K562 (cell line): Measurements from ENCODE around the gene BRAF. TPM values are rescaled to one million over a fixed set of nuclear protein-coding genes. Genes with fewer than 3 reads are reported as not detected.

Experiments
- CTBP1 ChIP-seq: fragments of 450-650 bp; IDR thresholded peaks from 2 replicates; pipeline ENCODE4 v1.6.1; 2016; ENCODE audit warnings: borderline replicate concordance
- ETV1 ChIP-seq: fragments of 450-650 bp; conservative IDR thresholded peaks from 2 replicates; pipeline ENCODE4 v1.6.1; 2016; ENCODE audit warnings: missing genetic modification characterization, control low read depth, low read depth, missing compliant biosample characterization
- GTF2F1 ChIP-seq: IDR thresholded peaks from 2 replicates; pipeline ENCODE4 v1.6.1; 2011; ENCODE audit warnings: low read depth, low read length, improper control_type of control experiment
- HDAC1 ChIP-seq, 2 experiments: fragments of 450-650 bp; IDR thresholded peaks; 2 replicates each; pipeline ENCODE4 v1.6.1; 2016 to 2017; ENCODE audit warnings: inconsistent platforms in 1 of 2, mild to moderate bottlenecking in 1 of 2, moderate library complexity in 1 of 2
- HMG20A ChIP-seq: fragments of 450-650 bp; formaldehyde crosslinking; conservative IDR thresholded peaks from 2 replicates; pipeline ENCODE4 v1.4.0; 2020; ENCODE audit warnings: mild to moderate bottlenecking, mixed read lengths
- KHSRP ChIP-seq: fragments of 450-650 bp; IDR thresholded peaks from 2 replicates; pipeline ENCODE4 v1.6.1; 2017
- NFIC ChIP-seq: fragments of 450-650 bp; IDR thresholded peaks from 2 replicates; pipeline ENCODE4 v1.6.1; 2017; ENCODE audit warnings: mild to moderate bottlenecking, inconsistent platforms
- POU5F1 ChIP-seq: fragments of 150-350 bp; IDR thresholded peaks from 2 replicates; pipeline ENCODE4 v1.6.1; 2014; ENCODE audit warnings: borderline replicate concordance, low read length, low read depth, mild to moderate bottlenecking; ENCODE audit not compliant: partially characterized antibody
- SRSF7 ChIP-seq: fragments of 200-400 bp; formaldehyde crosslinking; optimal IDR thresholded peaks from 2 replicates; pipeline ENCODE3; 2017; ENCODE audit warnings: mild to moderate bottlenecking, low read depth, low read length
- YBX1 ChIP-seq: fragments of 450-650 bp; IDR thresholded peaks from 2 replicates; pipeline ENCODE4 v1.7.1; 2016; ENCODE audit warnings: mild to moderate bottlenecking
- ZFP36 ChIP-seq: fragments of 150-350 bp; IDR thresholded peaks from 2 replicates; pipeline ENCODE4 v1.6.1; 2018; ENCODE audit warnings: low read length, low read depth; ENCODE audit not compliant: partially characterized antibody
- ZNF583 ChIP-seq: fragments of 250-450 bp; sonication (Bioruptor Pico); IDR thresholded peaks from 2 replicates; pipeline ENCODE4 v1.4.0; 2020
- polyA plus RNA-seq, 8 experiments: library from polyadenylated mRNA; depleted of rRNA in 4 of 8; stranded (reverse) in 5 of 8; unstranded in 3 of 8; fragments of >200 nt; fragmentation: Nextera tagmentation in 2 of 8; fragmentation: Illumina TruSeq in 1 of 8; extraction: Ambion mirVana in 2 of 8; extraction: Trizol in 1 of 8; gene quantifications; 2 replicates each; pipeline versions ENCODE4 v1.2.1 to v1.2.3, GENCODE V29; 2011 to 2014; ENCODE audit warnings: inconsistent platforms in 1 of 8, missing spikeins in 1 of 8
- total RNA-seq, 7 experiments: library from RNA; depleted of rRNA in 6 of 7; stranded (reverse); fragments of >200 nt in 6 of 7; fragmentation: Illumina TruSeq in 2 of 7; extraction: Trizol in 2 of 7; gene quantifications; 2 replicates each; pipeline versions ENCODE4 v1.2.1 to v1.2.3, GENCODE V29; 2011 to 2021; ENCODE audit warnings: low replicate concordance in 1 of 7
- TF ChIP-seq, protein P1 (sequence below), 3 experiments: IDR thresholded peaks in 2 of 3; conservative IDR thresholded peaks in 1 of 3; 2 replicates each; pipeline ENCODE4 v1.5.1; 2011 to 2012; ENCODE audit warnings: low read length in 3 of 3, mild to moderate bottlenecking in 3 of 3, control low read depth in 2 of 3, improper control_type of control experiment in 1 of 3, inconsistent platforms in 1 of 3, low read depth in 1 of 3, mixed read lengths in 1 of 3, moderate library complexity in 1 of 3; ENCODE audit not compliant: insufficient read depth in 2 of 3
- TF ChIP-seq, protein P2 (sequence below): sonication (generic); formaldehyde crosslinking; IDR thresholded peaks from 2 replicates; pipeline ENCODE4 v1.8.1; 2023; ENCODE audit warnings: mild to moderate bottlenecking, missing genetic modification reagents
- TF ChIP-seq, protein P3 (sequence below): fragments of 450-650 bp; IDR thresholded peaks from 2 replicates; pipeline ENCODE4 v1.7.1; 2018; ENCODE audit warnings: mild to moderate bottlenecking, low read depth; ENCODE audit not compliant: partially characterized antibody
- TF ChIP-seq, protein P4 (sequence below): fragments of 200-800 bp; sonication (Bioruptor generic); IDR thresholded peaks from 2 replicates; pipeline ENCODE4 v1.6.1; 2017; ENCODE audit warnings: missing genetic modification characterization, missing compliant biosample characterization
- TF ChIP-seq, protein P5 (sequence below): fragments of 150-350 bp; IDR thresholded peaks from 2 replicates; pipeline ENCODE4 v1.6.1; 2014; ENCODE audit warnings: low read depth, mild to moderate bottlenecking, low read length, borderline replicate concordance

Gene BRAF
- total and polyA plus RNA-seq, 9 of the 15 experiments (the other 6 are each of a cell fraction or from before 2014, with no cell fraction given) = 3.6 to 38.3 (median 21.9) TPM

DNA sequence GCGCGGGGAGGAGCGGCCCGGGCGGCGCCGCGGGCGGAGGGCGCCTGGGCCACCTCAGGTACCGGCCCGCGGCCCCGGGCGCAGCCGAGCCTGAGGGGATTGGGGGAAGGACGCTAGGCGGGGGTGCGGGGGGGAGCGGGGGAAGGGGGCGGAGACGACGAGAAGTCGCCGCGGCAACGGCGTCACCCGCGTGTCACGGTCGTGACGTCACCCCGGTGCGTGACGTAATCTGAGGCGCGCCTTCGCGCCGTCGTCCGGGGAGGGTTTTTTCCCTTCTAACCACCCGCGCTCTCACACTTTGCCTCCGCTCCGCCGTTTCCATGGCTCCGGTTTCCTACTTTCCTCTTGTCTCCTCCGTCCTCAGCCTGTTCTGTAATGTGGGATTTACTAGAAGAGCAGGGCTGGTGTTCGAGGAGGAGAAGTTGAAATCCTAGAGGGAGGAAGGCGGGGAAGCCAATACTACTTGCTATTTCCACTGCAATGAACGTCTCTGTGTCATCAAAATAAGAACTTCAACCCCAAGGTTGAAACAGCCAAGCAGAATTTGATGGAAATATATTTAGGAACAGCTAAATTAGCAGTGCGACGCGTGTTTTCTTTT, at the start of gene BRAF (continued):
- TF ChIP-seq, protein P1, sequence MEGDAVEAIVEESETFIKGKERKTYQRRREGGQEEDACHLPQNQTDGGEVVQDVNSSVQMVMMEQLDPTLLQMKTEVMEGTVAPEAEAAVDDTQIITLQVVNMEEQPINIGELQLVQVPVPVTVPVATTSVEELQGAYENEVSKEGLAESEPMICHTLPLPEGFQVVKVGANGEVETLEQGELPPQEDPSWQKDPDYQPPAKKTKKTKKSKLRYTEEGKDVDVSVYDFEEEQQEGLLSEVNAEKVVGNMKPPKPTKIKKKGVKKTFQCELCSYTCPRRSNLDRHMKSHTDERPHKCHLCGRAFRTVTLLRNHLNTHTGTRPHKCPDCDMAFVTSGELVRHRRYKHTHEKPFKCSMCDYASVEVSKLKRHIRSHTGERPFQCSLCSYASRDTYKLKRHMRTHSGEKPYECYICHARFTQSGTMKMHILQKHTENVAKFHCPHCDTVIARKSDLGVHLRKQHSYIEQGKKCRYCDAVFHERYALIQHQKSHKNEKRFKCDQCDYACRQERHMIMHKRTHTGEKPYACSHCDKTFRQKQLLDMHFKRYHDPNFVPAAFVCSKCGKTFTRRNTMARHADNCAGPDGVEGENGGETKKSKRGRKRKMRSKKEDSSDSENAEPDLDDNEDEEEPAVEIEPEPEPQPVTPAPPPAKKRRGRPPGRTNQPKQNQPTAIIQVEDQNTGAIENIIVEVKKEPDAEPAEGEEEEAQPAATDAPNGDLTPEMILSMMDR (IDR thresholded peaks at IDR 0.05 in 2 of 3, conservative IDR thresholded peaks at IDR 0.05 in 1 of 3; ENCODE audit: insufficient read depth in 2 of 3, low read depth in 1 of 3, low read length in 3 of 3) = peak in 1 of 3 experiments; percentile 32; a peak in 2 of 6 replicates
- TF ChIP-seq YBX1 (no peak), NFIC (peak; percentile 62; the same call in 1 of the 2 replicates), GTF2F1 (peak; percentile 89; the same call in 1 of the 2 replicates), CTBP1 (peak; percentile 56; the same call in 1 of the 2 replicates), SRSF7 (no peak), ZNF583 (CRISPR knock-in tag) (0 out of 2 replicates have a peak, but pooled peaks have one; percentile 19), POU5F1 (peak; percentile 21), ZFP36 (peak; percentile 25), KHSRP (peak; percentile 98), HDAC1 (IDR thresholded peaks at IDR 0.05) (peak in 1 of 2 experiments; percentile 90; a peak in 2 of 4 replicates), ETV1 (tag) (peak; percentile 61), HMG20A (CRISPR knock-in tag) (no peak)
- TF ChIP-seq, protein P2, sequence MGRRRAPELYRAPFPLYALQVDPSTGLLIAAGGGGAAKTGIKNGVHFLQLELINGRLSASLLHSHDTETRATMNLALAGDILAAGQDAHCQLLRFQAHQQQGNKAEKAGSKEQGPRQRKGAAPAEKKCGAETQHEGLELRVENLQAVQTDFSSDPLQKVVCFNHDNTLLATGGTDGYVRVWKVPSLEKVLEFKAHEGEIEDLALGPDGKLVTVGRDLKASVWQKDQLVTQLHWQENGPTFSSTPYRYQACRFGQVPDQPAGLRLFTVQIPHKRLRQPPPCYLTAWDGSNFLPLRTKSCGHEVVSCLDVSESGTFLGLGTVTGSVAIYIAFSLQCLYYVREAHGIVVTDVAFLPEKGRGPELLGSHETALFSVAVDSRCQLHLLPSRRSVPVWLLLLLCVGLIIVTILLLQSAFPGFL (CRISPR knock-in tag) = no peak
- TF ChIP-seq, protein P3, sequence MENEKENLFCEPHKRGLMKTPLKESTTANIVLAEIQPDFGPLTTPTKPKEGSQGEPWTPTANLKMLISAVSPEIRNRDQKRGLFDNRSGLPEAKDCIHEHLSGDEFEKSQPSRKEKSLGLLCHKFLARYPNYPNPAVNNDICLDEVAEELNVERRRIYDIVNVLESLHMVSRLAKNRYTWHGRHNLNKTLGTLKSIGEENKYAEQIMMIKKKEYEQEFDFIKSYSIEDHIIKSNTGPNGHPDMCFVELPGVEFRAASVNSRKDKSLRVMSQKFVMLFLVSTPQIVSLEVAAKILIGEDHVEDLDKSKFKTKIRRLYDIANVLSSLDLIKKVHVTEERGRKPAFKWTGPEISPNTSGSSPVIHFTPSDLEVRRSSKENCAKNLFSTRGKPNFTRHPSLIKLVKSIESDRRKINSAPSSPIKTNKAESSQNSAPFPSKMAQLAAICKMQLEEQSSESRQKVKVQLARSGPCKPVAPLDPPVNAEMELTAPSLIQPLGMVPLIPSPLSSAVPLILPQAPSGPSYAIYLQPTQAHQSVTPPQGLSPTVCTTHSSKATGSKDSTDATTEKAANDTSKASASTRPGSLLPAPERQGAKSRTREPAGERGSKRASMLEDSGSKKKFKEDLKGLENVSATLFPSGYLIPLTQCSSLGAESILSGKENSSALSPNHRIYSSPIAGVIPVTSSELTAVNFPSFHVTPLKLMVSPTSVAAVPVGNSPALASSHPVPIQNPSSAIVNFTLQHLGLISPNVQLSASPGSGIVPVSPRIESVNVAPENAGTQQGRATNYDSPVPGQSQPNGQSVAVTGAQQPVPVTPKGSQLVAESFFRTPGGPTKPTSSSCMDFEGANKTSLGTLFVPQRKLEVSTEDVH = peak; percentile 91
- TF ChIP-seq, protein P4, sequence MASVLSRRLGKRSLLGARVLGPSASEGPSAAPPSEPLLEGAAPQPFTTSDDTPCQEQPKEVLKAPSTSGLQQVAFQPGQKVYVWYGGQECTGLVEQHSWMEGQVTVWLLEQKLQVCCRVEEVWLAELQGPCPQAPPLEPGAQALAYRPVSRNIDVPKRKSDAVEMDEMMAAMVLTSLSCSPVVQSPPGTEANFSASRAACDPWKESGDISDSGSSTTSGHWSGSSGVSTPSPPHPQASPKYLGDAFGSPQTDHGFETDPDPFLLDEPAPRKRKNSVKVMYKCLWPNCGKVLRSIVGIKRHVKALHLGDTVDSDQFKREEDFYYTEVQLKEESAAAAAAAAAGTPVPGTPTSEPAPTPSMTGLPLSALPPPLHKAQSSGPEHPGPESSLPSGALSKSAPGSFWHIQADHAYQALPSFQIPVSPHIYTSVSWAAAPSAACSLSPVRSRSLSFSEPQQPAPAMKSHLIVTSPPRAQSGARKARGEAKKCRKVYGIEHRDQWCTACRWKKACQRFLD = 0 out of 2 replicates have a peak, but pooled peaks have one; percentile 93
- TF ChIP-seq, protein P5, sequence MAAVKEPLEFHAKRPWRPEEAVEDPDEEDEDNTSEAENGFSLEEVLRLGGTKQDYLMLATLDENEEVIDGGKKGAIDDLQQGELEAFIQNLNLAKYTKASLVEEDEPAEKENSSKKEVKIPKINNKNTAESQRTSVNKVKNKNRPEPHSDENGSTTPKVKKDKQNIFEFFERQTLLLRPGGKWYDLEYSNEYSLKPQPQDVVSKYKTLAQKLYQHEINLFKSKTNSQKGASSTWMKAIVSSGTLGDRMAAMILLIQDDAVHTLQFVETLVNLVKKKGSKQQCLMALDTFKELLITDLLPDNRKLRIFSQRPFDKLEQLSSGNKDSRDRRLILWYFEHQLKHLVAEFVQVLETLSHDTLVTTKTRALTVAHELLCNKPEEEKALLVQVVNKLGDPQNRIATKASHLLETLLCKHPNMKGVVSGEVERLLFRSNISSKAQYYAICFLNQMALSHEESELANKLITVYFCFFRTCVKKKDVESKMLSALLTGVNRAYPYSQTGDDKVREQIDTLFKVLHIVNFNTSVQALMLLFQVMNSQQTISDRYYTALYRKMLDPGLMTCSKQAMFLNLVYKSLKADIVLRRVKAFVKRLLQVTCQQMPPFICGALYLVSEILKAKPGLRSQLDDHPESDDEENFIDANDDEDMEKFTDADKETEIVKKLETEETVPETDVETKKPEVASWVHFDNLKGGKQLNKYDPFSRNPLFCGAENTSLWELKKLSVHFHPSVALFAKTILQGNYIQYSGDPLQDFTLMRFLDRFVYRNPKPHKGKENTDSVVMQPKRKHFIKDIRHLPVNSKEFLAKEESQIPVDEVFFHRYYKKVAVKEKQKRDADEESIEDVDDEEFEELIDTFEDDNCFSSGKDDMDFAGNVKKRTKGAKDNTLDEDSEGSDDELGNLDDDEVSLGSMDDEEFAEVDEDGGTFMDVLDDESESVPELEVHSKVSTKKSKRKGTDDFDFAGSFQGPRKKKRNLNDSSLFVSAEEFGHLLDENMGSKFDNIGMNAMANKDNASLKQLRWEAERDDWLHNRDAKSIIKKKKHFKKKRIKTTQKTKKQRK = no peak
